Smooth muscle cell (in vitro differentiated cells): Measurements from ENCODE around the gene PAOX. TPM values are rescaled to one million over a fixed set of nuclear protein-coding genes. Genes with fewer than 3 reads are reported as not detected.
A peak's percentile ranks its signal among the peaks of the same experiment; 100 is the strongest.

Experiments
- DNase-seq: peaks from one replicate; lab custom pipeline; 2025; ENCODE audit not compliant: unreplicated experiment; lab: John Stamatoyannopoulos, UW
- H2AFZ ChIP-seq: fragments of 200-600 bp; sonication (generic); 2 replicates; pipeline ENCODE4 v1.6.0; 2016; ENCODE audit warnings: antibody characterized with exemption, low read depth, mild to moderate bottlenecking
- H3F3A ChIP-seq: fragments of 200-600 bp; sonication (generic); 2 replicates; pipeline ENCODE4 v1.6.0; 2017; ENCODE audit warnings: antibody characterized with exemption, low read depth
- H3K27ac ChIP-seq: fragments of 200-600 bp; sonication (generic); 2 replicates; pipeline ENCODE4 v1.5.1; 2016; ENCODE audit warnings: low read depth, mild to moderate bottlenecking
- H3K27me3 ChIP-seq: fragments of 200-600 bp; sonication (generic); 2 replicates; pipeline ENCODE4 v1.6.1; 2016; ENCODE audit warnings: low read depth, mild to moderate bottlenecking
- H3K36me3 ChIP-seq: fragments of 200-600 bp; sonication (generic); 2 replicates; pipeline ENCODE4 v1.5.1; 2016; ENCODE audit warnings: low read depth
- H3K4me1 ChIP-seq: fragments of 200-600 bp; sonication (generic); 2 replicates; pipeline ENCODE4 v1.5.1; 2016; ENCODE audit warnings: low read depth
- H3K4me2 ChIP-seq: fragments of 200-600 bp; sonication (generic); 2 replicates; pipeline ENCODE4 v1.6.0; 2016; ENCODE audit warnings: mild to moderate bottlenecking
- H3K4me3 ChIP-seq: fragments of 200-600 bp; sonication (generic); 2 replicates; pipeline ENCODE4 v1.5.1; 2016; ENCODE audit warnings: mild to moderate bottlenecking
- H3K79me2 ChIP-seq: fragments of 200-600 bp; sonication (generic); 2 replicates; pipeline ENCODE4 v1.6.0; 2016; ENCODE audit warnings: low read depth, mild to moderate bottlenecking
- H3K9ac ChIP-seq: fragments of 200-600 bp; sonication (generic); 2 replicates; pipeline ENCODE4 v1.6.0; 2016; ENCODE audit warnings: low read depth
- H3K9me3 ChIP-seq: fragments of 200-600 bp; sonication (generic); replicated peaks from 2 replicates; pipeline ENCODE4 v1.5.1; 2016; ENCODE audit warnings: low read depth
- H4K20me1 ChIP-seq: fragments of 200-600 bp; sonication (generic); 2 replicates; pipeline ENCODE4 v1.6.0; 2016; ENCODE audit warnings: low read depth
- WGBS: methylation state at CpG from one replicate; pipeline ENCODE4 v1.1.7; 2016; ENCODE audit warnings: low lambda C conversion rate; 5-methylcytosine and 5-hydroxymethylcytosine counted together
- polyA plus RNA-seq: library from polyadenylated mRNA; unstranded; fragments of >200 nt; fragmentation: Nextera tagmentation; extraction: Ambion mirVana; gene quantifications from 2 replicates; pipeline ENCODE4 v1.2.1, GENCODE V29; 2016
- total RNA-seq: library from RNA; depleted of rRNA; stranded (reverse); fragments of >200 nt; gene quantifications from 2 replicates; pipeline ENCODE4 v1.2.3, GENCODE V29; 2014
- TF ChIP-seq, protein P1 (sequence below): fragments of 200-600 bp; sonication (generic); IDR thresholded peaks from 2 replicates; pipeline ENCODE4 v1.5.1; 2017; ENCODE audit warnings: borderline replicate concordance, mild to moderate bottlenecking, antibody characterized with exemption; ENCODE audit not compliant: insufficient read depth, poor library complexity, severe bottlenecking

PAOX gene
- total and polyA plus RNA-seq, 2 experiments from 2014 or later = 3.3 to 7.1 TPM

DNA sequence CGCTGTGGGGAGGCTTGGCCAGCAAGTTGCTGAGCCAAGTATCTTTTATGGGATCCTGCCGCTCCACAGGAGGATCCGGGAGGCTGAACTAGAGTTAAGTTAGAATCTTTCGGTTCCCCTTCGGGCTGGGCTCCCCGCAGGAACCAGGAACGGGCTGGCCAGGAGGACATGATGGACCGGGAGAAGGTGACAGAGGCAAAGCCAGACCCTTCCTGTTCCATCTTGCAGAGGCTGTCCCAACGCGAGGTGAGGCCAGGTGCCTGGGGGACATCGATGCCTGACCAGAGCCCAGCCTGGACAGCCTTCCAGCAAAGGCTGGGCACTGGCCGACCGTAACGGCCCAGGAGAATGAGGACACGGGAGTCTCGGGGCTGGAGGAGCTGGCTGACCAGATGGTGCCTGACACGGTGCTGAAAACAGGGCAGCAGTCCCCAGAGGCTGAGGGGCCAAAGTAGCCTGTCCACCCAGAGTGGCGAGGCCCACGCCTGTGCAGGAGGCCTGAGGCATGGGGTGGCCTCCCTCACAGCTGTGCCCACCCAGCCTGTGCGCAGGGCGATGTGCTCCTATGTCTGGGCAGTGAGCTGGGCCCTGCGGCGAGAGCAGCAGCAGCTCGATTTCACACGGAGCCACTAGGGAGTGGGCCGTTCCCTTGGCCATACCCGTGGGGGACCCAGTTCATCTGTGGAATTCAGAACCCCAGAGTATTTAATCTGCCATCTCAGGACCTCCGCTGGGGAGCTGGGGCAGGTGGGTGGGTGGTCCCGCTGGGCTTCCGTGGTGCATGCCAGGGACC is 1.8 kb upstream of the PAOX start:
- 92% methylated on average over 30 of the region's 30 CpGs for WGBS
- Histone ChIP-seq H3K36me3 (no peaks in the 10 kb centered on the region), H3K9me3 (no peaks in the 10 kb centered on the region), H3K4me1 (peaks cover 8% of the 10 kb centered on the region), H2AFZ (no peak overlapping the region), H3K4me2 (no peak overlapping the region), H3K27ac (no peak overlapping the region), H3F3A (peaks cover 7% of the 10 kb centered on the region), H3K27me3 (no peaks in the 10 kb centered on the region), H3K4me3 (no peak overlapping the region), H3K9ac (no peak overlapping the region), H3K79me2 (no peaks in the 10 kb centered on the region), H4K20me1 (no peaks in the 10 kb centered on the region)
- TF ChIP-seq, protein P1, sequence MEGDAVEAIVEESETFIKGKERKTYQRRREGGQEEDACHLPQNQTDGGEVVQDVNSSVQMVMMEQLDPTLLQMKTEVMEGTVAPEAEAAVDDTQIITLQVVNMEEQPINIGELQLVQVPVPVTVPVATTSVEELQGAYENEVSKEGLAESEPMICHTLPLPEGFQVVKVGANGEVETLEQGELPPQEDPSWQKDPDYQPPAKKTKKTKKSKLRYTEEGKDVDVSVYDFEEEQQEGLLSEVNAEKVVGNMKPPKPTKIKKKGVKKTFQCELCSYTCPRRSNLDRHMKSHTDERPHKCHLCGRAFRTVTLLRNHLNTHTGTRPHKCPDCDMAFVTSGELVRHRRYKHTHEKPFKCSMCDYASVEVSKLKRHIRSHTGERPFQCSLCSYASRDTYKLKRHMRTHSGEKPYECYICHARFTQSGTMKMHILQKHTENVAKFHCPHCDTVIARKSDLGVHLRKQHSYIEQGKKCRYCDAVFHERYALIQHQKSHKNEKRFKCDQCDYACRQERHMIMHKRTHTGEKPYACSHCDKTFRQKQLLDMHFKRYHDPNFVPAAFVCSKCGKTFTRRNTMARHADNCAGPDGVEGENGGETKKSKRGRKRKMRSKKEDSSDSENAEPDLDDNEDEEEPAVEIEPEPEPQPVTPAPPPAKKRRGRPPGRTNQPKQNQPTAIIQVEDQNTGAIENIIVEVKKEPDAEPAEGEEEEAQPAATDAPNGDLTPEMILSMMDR = no peak
- no peak for DNase-seq

GRCh38 chr10:133377818-133378250 is 1.2 kb upstream of the PAOX start:
- peak overlapping the region; percentile 98 for H2AFZ ChIP-seq
- no peaks in the 10 kb centered on the region for H3K36me3 ChIP-seq
- H3K79me2 ChIP-seq = no peaks in the 10 kb centered on the region
- H3K27me3 ChIP-seq = no peaks in the 10 kb centered on the region
- peaks cover 8% of the 10 kb centered on the region for H3K4me1 ChIP-seq
- no peaks in the 10 kb centered on the region for H3K9me3 ChIP-seq
- no peak overlapping the region for H3K9ac ChIP-seq
- TF ChIP-seq, protein P1 = no peak
- no peak overlapping the region for H3K27ac ChIP-seq
- H3K4me3 ChIP-seq = peak overlapping the region; percentile 88
- peak overlapping the region; percentile 100 for H3K4me2 ChIP-seq
- DNase-seq = no peak
- WGBS = 43% methylated on average over 19 of the region's 20 CpGs
- no peaks in the 10 kb centered on the region for H4K20me1 ChIP-seq
- H3F3A ChIP-seq = peaks cover 7% of the 10 kb centered on the region

GRCh38 chr10:133378251-133379096 is 588 bp upstream of the PAOX start:
- peak; percentile 54 for DNase-seq
- Histone ChIP-seq H3K36me3 (no peaks in the 10 kb centered on the region), H3K9ac (no peak overlapping the region), H2AFZ (peak overlapping the region; percentile 98), H3K27ac (no peak overlapping the region), H3K4me1 (peaks cover 8% of the 10 kb centered on the region), H3K79me2 (no peaks in the 10 kb centered on the region), H4K20me1 (no peaks in the 10 kb centered on the region), H3K4me2 (peak overlapping the region; percentile 100), H3K27me3 (no peaks in the 10 kb centered on the region), H3F3A (peaks cover 7% of the 10 kb centered on the region), H3K4me3 (peak overlapping the region; percentile 88), H3K9me3 (no peaks in the 10 kb centered on the region)
- TF ChIP-seq, protein P1 = no peak
- under 1% methylated on average over 41 of the region's 90 CpGs for WGBS
